T-helper 22 cell (primary cell): ENCODE results near the gene ARID1B.

Experiments used
- DNase-seq: peaks from one replicate; pipeline ENCODE4 v3.0.0-alpha.2; 2020; ENCODE audit warnings: low read depth

Gene ARID1B

GRCh38 chr6:156992020-156992804 lies 215.0 kb downstream of the ARID1B start:
- DNase-seq = no peak

DNA sequence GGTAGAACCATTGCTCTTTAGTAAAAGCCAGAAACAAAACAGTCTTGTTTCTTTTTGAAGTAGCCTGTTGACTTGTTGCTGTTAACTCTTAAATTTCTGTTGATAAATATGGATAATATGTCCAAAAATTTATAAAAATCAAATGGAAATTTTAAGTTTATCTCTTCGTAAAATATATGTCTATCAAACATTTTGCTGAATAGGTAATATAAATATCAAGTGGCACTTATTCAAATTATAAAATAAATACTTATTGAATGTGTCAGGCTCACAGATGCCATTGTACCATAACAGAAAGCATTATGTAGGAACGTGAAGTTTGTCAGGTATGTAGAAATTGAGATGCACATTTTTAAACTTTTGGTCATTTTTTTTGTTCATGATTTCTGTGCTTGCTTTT lies 216.5 kb downstream of the ARID1B start:
- no peak for DNase-seq

DNA sequence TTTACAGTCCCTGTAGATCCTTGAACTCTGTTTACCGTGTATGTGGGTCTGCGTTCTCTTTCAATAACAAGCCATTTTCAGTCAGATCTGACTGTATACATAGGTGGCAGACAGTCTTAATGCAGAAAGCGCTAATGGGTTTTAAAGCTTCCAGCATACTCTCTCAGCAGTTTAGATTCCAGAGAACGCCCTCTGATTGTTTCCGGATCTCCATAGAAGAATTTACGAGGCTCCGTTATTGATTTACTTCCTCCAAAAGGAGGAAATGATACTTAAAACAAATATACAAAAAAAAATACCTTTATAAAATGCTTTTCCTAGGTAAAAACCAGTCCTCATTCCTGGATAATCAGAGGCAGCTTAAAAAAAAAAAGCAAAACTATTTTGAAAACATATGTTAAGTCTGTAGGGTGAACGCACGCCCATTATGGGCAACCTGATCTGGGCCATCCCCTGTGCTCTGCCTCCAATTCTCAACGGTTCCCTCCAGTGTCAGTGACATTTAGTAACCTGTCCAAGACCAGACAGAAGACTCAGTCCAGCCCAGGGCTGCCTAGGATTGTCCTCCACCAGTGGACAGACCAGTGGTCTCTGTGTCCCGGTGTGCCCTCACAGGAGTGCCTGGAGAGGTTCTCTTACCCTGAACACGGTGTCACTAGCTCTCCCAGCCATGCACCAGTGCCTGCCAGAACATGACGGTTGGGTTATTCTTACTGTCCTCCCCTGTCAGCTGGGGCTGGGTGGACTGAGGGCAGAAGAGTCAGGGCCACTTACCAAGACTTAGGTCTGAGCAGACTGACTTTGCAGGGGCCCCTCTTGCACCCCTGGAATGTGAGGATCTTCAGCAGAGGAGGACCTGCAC lies 217.3 kb downstream of the ARID1B start:
- DNase-seq = no peak

DNA sequence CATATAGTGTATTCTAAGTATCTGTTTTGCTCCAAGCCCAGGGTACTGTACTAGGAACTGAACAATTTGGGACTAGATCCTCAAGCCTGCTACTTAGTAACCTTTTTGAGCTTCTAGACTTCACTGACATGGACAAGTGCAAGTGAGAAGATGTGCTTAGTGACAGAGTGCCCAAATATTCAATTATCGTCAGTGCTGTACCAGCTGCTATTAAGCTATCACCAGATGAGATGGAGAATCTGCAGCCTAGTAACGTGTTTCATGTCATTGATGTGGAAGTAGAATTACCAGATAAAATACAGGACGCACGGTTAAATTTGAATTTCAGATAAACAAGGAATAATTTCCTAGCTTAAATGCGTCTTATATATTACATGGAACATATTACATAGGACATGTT lies 218.3 kb downstream of the ARID1B start:
- no peak for DNase-seq

- DNase-seq = no peak
Measured at GRCh38 chr6:156996265-156996664, 219.1 kb downstream of the ARID1B start.

DNA sequence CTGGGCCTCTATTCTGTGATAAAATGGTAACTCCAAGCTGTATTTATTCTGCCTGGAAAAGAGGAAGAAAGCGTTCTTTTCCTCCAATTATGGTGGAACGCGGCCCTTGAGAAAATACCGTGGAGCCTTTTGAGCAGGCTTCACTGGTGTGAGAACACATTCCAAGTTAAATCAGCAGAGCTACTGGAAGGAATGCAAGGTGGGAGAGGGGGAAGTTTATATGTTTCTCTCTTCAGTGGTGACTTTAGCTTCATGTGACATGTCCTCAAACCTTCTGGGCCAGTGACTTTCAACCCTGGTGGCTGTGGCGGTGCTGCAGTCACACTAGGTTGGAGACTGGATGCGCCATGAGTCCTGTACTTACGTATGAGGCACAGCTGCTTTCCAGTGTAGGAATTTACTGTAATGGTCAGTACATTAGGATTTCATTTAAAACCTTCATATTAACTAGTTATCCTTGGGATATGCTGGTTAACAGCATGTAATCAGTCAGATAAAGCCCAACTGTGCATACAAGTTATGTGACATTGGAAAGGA lies 221.7 kb downstream of the ARID1B start:
- DNase-seq = no peak

GRCh38 chr6:156999762-157000161 lies 222.6 kb downstream of the ARID1B start:
- no peak for DNase-seq

GRCh38 chr6:157001716-157002115 lies 224.5 kb downstream of the ARID1B start:
- DNase-seq = no peak

DNA sequence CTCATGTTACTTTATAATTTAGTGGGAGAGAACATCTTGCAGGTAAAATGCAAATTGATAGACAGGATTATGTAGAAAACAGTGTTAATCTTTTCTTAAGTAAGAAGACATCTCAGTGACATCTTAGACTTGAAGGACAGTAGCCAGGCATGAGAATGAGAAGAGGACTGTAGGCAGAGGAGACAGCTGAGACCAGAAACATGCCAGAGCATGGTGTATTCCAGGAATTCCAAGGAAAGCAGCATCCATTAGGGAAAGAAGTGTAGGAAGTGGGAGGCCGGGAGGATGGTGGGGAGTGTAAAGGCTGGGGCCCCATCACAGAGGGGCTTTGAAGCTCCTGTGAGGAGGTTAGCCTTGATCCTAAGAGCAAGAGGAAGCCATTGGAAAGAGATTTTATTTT lies 225.6 kb downstream of the ARID1B start:
- no peak for DNase-seq

DNA sequence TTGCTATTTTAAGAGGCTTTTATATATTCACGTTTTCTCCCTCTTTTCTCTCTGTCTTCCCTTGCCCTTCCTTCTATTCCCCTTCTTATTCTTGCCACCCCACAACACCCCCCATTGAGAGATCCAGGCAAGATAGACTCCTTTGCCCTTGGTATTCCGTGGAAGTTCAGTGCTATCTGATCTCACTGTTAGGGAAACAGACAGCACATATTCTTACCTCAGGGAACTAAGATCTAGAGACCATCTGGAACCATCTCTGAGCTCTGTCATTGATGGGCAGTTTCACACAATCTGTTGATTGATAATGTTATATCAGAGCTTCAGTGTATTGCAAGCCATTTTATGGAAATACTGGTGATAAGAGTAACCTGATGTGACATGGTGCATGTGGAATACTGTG lies 228.8 kb downstream of the ARID1B start:
- DNase-seq = no peak

- no peak for DNase-seq
Measured at GRCh38 chr6:157008568-157008967, 231.4 kb downstream of the ARID1B start.

- DNase-seq = no peak
Measured at GRCh38 chr6:157012355-157012754, 235.2 kb downstream of the ARID1B start.

DNA sequence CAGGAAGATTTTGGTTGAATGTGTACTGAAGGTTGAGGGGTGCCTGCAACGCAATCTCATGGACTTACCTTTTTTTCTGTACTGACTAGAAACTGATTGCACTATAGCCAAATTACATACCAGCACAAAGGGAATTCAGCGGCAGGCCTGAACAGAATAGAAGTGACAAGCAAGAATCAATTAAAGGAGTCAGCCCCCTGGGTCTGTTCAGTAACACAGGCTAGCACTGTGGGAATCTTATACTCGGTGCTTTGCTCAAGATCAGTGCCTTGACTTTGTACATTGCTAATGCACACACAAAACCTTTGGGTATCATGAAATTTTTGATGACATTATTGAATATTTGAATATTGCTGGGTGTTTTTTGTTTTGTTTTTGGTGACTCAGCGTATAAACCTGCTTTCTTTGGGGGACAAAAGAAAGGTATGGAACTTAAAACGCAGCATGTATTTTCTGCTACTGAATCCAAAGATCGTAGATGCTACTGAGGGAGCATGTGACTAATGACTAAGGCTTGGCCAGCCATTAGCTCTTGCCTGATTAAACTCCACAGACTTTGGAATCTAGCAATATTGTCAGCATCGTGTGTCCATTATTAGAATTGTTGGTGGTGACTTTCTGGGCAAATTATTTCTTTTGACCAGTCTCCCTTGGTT lies 236.6 kb downstream of the ARID1B start:
- DNase-seq = no peak

DNA sequence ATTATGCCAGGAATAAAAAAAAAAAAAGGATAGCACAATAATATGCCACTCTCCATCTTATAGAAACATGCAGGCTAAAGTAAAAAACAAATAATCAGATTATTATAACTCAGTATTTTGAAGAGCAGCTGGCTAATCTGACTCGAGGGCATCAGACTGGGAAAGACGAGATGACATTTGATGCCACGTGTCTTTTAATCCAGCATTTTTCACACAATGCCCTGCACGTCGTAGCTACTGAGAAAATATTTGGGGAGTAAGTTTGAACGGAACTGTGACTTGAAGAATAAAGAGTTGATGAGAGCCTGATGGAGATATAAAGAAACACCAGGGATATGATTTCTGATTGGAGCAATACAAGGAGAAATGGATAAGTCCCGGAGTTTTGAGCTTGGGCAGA lies 237.7 kb downstream of the ARID1B start:
- DNase-seq = no peak

GRCh38 chr6:157017022-157017421 lies 239.8 kb downstream of the ARID1B start:
- DNase-seq = no peak

- DNase-seq = no peak
Measured at GRCh38 chr6:157017861-157018260, 240.7 kb downstream of the ARID1B start.

DNA sequence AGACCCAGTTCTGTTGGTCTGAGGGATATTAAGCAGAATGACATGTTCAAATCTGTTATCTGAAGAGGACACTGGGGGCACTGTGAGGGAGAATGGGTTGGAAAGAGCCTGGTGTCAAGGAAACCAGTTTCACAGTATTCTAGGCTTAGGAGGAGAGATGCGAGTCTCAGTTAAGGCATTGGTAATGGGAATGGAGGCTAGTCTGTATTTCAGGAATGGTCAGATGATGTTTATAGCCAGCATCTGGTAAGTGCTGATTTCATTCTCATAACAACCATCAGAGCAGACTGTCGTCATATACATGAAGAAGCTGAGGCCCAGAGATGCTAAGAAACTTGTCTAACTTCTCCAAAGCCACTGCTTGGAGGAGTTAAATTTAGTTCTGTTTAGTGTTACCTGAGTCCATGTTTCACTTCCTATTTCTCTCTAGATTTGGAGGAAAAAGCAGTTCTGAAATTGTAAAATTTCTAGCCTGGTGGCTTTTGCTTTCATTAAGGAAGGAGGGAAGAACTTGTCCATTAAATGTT lies 242.0 kb downstream of the ARID1B start:
- DNase-seq = no peak

GRCh38 chr6:157019733-157020132 lies 242.6 kb downstream of the ARID1B start:
- DNase-seq = no peak

DNA sequence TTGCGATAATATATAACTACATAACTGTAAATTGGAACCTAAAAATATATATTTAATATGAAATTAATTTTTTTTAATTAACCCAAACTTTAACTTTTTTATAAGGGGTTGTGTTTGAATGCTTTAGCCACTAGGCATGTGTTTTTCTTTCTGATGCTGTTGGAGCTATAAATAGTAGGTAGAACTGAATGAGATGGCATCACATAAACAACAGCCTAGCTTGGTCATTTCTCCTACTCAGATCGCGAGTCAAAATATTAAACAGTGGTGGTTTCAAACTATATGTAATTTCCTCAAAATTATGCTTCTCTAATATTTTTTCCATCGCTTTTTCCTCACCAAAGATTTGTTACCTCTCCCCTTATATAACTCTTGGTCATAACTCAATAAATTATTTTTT lies 243.2 kb downstream of the ARID1B start:
- DNase-seq = no peak

DNA sequence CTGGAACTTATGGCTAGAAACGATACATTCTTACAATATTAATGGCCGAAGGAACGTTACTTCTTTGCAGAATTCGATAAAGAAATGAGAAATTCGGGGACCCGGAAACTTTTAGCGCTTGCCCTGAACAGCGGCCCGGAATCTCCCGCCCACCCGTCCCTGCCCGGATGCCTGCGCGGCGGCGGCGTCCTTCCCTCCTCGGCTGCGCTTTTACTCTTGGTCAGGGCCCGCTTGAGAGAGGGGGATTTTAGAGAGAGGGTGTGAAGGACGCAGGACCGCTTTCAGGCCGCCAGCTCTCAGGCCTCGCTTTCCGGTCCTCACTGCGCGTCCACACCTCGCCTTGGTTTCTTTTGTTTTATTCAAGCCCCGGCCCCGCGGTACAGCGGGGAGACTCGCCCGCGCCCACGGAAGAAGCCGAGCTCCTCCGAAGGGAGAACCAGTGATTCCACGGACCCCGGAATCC lies 243.7 kb downstream of the ARID1B start:
- DNase-seq = peak; percentile 33

- peak; percentile 82 for DNase-seq
Measured at GRCh38 chr6:157021344-157021992, 244.3 kb downstream of the ARID1B start.
